K562 (cell line): ENCODE results near the gene TENM3. TPM values are rescaled to one million over a fixed set of nuclear protein-coding genes. Genes with fewer than 3 reads are reported as not detected.

Experiments
- ATAC-seq: fragments of 200-7000 bp; cut with Tn5 transposase; 3 replicates; pipeline ENCODE4 v1.9.1; 2020; ENCODE audit warnings: moderate library complexity
- BruUV-seq: library from RNA; stranded (reverse); fragments of 400-500 nt; replicated peaks from 2 replicates; lab custom pipeline; 2021; lab: Mats Ljungman, UMichigan
- CTCF ChIA-PET: fragments of 300-600 bp; formaldehyde crosslinking; extraction: SDS; loops from one replicate; lab custom pipeline; 2021; ENCODE audit warnings: low intra/inter-chr PET ratio; lab: Yijun Ruan, JAX
- POLR2A ChIA-PET: fragments of 300-600, 350-650 bp; sonication (Branson Sonifier 250); formaldehyde crosslinking; extraction: SDS; loops from one replicate; lab custom pipeline; 2021; ENCODE audit warnings: antibody characterized with exemption, inconsistent platforms; lab: Yijun Ruan, JAX
- DNase-seq, 4 experiments: peaks; one replicate each; pipeline versions ENCODE4 v3.0.0 to v3.0.0-alpha.2; 2011 to 2018; ENCODE audit warnings: low spot score in 3 of 4, mixed read lengths in 3 of 4; ENCODE audit errors: extremely low read depth in 1 of 4
- FAIRE-seq: peaks from 2 replicates; lab custom pipeline; 2011; peaks lifted over from hg19 to GRCh38; lab: Jason Lieb, UNC
- H2AFZ ChIP-seq: 2 replicates; pipeline ENCODE4 v1.6.0; 2011; ENCODE audit warnings: low read depth, low read length, control low read depth, inconsistent platforms
- H3K27ac ChIP-seq: fragments of 200-600 bp; 3 replicates; pipeline ENCODE4 v1.8.0; 2011; ENCODE audit warnings: low read depth, mild to moderate bottlenecking, control low read depth, inconsistent platforms, low read length, moderate library complexity, mixed read lengths; ENCODE audit errors: extremely low read depth
- H3K27me3 ChIP-seq, 2 experiments: fragments of 300-600 bp in 1 of 2; 2 replicates in 1 of 2; 3 replicates in 1 of 2; pipeline versions ENCODE4 v1.6.0 to v1.8.0; 2011; ENCODE audit warnings: inconsistent platforms in 2 of 2, low read length in 2 of 2, mild to moderate bottlenecking in 1 of 2, mixed read lengths in 1 of 2, moderate library complexity in 1 of 2; ENCODE audit not compliant: control insufficient read depth in 2 of 2, insufficient read depth in 2 of 2
- H3K36me3 ChIP-seq: fragments of 300-600 bp; 3 replicates; pipeline ENCODE4 v1.8.0; 2011; ENCODE audit warnings: mild to moderate bottlenecking, low read length, inconsistent platforms; ENCODE audit not compliant: control insufficient read depth, insufficient read depth
- H3K4me1 ChIP-seq, 2 experiments: fragments of 200-600 bp in 1 of 2; replicated peaks in 1 of 2; 2 replicates in 1 of 2; 3 replicates in 1 of 2; pipeline versions ENCODE4 v1.5.1 to v1.8.0; 2011; ENCODE audit warnings: inconsistent platforms in 2 of 2, low read length in 2 of 2, mild to moderate bottlenecking in 1 of 2, mixed read lengths in 1 of 2, moderate library complexity in 1 of 2; ENCODE audit not compliant: control insufficient read depth in 2 of 2, insufficient read depth in 2 of 2
- H3K4me2 ChIP-seq: 2 replicates; pipeline ENCODE4 v1.6.1; 2011; ENCODE audit warnings: low read length, control low read depth, inconsistent platforms, mixed read lengths; ENCODE audit not compliant: insufficient read depth
- H3K4me3 ChIP-seq: fragments of 200-600 bp; sonication (generic), shearing (Covaris generic); 2 replicates; pipeline ENCODE4 v1.5.1; 2016; ENCODE audit warnings: control low read depth, inconsistent platforms
- H3K79me2 ChIP-seq: fragments of 200-600 bp; 3 replicates; pipeline ENCODE4 v1.8.0; 2011; ENCODE audit warnings: low read length, inconsistent platforms; ENCODE audit not compliant: control insufficient read depth, insufficient read depth
- H3K9ac ChIP-seq, 2 experiments: 2 replicates each; pipeline versions ENCODE4 v1.6.0 to v1.6.1; 2011; ENCODE audit warnings: low read depth in 2 of 2, low read length in 2 of 2, control low read depth in 1 of 2, inconsistent platforms in 1 of 2, mild to moderate bottlenecking in 1 of 2, mixed read lengths in 1 of 2; ENCODE audit not compliant: insufficient read depth in 1 of 2
- H3K9me1 ChIP-seq: one replicate; pipeline ENCODE4 v1.6.0; 2011; ENCODE audit warnings: inconsistent platforms, mild to moderate bottlenecking, low read length, moderate library complexity; ENCODE audit not compliant: control insufficient read depth, insufficient read depth
- H3K9me3 ChIP-seq: replicated peaks from 2 replicates; pipeline ENCODE4 v1.5.1; 2011; ENCODE audit warnings: low read depth, low read length, inconsistent platforms; ENCODE audit not compliant: control insufficient read depth, insufficient read depth
- H4K20me1 ChIP-seq: replicated peaks from 2 replicates; pipeline ENCODE4 v1.6.1; 2011; ENCODE audit warnings: low read length, inconsistent platforms, mixed read lengths; ENCODE audit not compliant: control insufficient read depth, insufficient read depth
- C11orf30 ChIP-seq: fragments of 450-650 bp; IDR thresholded peaks from 2 replicates; pipeline ENCODE4 v1.6.1; 2016; ENCODE audit warnings: low read depth, mild to moderate bottlenecking
- CHAMP1 ChIP-seq: fragments of 450-650 bp; IDR thresholded peaks from 2 replicates; pipeline ENCODE4 v1.6.1; 2016; ENCODE audit warnings: mild to moderate bottlenecking
- CTBP1 ChIP-seq: fragments of 450-650 bp; IDR thresholded peaks from 2 replicates; pipeline ENCODE4 v1.6.1; 2016; ENCODE audit warnings: borderline replicate concordance
- FOXP1 ChIP-seq: sonication (generic); formaldehyde crosslinking; IDR thresholded peaks from 2 replicates; pipeline ENCODE4 v1.8.0; 2022; ENCODE audit warnings: mild to moderate bottlenecking, missing genetic modification reagents
- KAT7 ChIP-seq: sonication (generic); formaldehyde crosslinking; IDR thresholded peaks from 2 replicates; pipeline ENCODE4 v1.8.0; 2022; ENCODE audit warnings: missing genetic modification reagents, mild to moderate bottlenecking, borderline replicate concordance
- NCOA4 ChIP-seq: fragments of 450-650 bp; IDR thresholded peaks from 2 replicates; pipeline ENCODE4 v1.6.1; 2018; ENCODE audit warnings: mild to moderate bottlenecking; ENCODE audit not compliant: partially characterized antibody
- NUFIP1 ChIP-seq: fragments of 450-650 bp; IDR thresholded peaks from 2 replicates; pipeline ENCODE4 v1.6.1; 2018; ENCODE audit not compliant: partially characterized antibody
- ZNF445 ChIP-seq: fragments of 250-450 bp; sonication (Bioruptor Pico); IDR thresholded peaks from 2 replicates; pipeline ENCODE4 v1.4.0; 2020; ENCODE audit warnings: low read depth, mild to moderate bottlenecking, moderate library complexity
- ZNF764 ChIP-seq: fragments of 250-450 bp; sonication (Bioruptor Pico); IDR thresholded peaks from 2 replicates; pipeline ENCODE4 v1.4.0; 2020; ENCODE audit warnings: low read depth, mild to moderate bottlenecking, moderate library complexity
- ZNF830 ChIP-seq: fragments of 250-450 bp; sonication (Bioruptor Pico); IDR thresholded peaks from 2 replicates; pipeline ENCODE4 v1.5.0; 2021; ENCODE audit warnings: mild to moderate bottlenecking
- WGBS: fragments of 100-300 bp; shearing (Covaris generic); methylation state at CpG from one replicate; pipeline ENCODE4 v1.1.6; 2016; ENCODE audit warnings: low coverage, mixed read lengths; ENCODE audit not compliant: insufficient coverage; ENCODE audit errors: missing lambda C conversion rate; 5-methylcytosine and 5-hydroxymethylcytosine counted together
- in situ Hi-C: fragments of 300-500 bp; cut with MboI; formaldehyde crosslinking; loops from 4 replicates; pipeline ENCODE4 v1.15.0; 2018; ENCODE audit warnings: inconsistent platforms, mixed read lengths
- intact Hi-C: fragments of 100-400 bp; cut with micrococcal nuclease; formaldehyde crosslinking; loops from 2 replicates; pipeline ENCODE4 v1.14.2; 2022
- polyA plus RNA-seq, 8 experiments: library from polyadenylated mRNA; depleted of rRNA in 4 of 8; stranded (reverse) in 5 of 8; unstranded in 3 of 8; fragments of >200 nt; fragmentation: Nextera tagmentation in 2 of 8; fragmentation: Illumina TruSeq in 1 of 8; extraction: Ambion mirVana in 2 of 8; extraction: Trizol in 1 of 8; gene quantifications; 2 replicates each; pipeline versions ENCODE4 v1.2.1 to v1.2.3, GENCODE V29; 2011 to 2014; ENCODE audit warnings: inconsistent platforms in 1 of 8, missing spikeins in 1 of 8
- total RNA-seq, 7 experiments: library from RNA; depleted of rRNA in 6 of 7; stranded (reverse); fragments of >200 nt in 6 of 7; fragmentation: Illumina TruSeq in 2 of 7; extraction: Trizol in 2 of 7; gene quantifications; 2 replicates each; pipeline versions ENCODE4 v1.2.1 to v1.2.3, GENCODE V29; 2011 to 2021; ENCODE audit warnings: low replicate concordance in 1 of 7

Gene TENM3
- total and polyA plus RNA-seq, 9 of the 15 experiments (the other 6 are each of a cell fraction or from before 2014, with no cell fraction given), result 0.01 to 0.02 TPM; not detected in 7

- no peak for TF ChIP-seq KAT7 (CRISPR knock-in tag)
- TF ChIP-seq FOXP1 (CRISPR knock-in tag), result no peak
- TF ChIP-seq NUFIP1, result no peak
- TF ChIP-seq ZNF445 (CRISPR knock-in tag), result no peak
Observed at GRCh38 chr4:182705389-182705788, 462.2 kb downstream of the TENM3 start (continued).

GRCh38 chr4:182711211-182711610 is 468.0 kb downstream of the TENM3 start:
- H4K20me1 ChIP-seq, result no peaks in the 10 kb centered on the region
- H3K79me2 ChIP-seq, result no peaks in the 10 kb centered on the region
- H3K9ac ChIP-seq, result no peak overlapping the region
- H3K9me1 ChIP-seq, result no peaks in the 10 kb centered on the region
- DNase-seq (no peak), ATAC-seq (no peak), FAIRE-seq (no peak)
- intact Hi-C loops, result no loop called here
- H3K9me3 ChIP-seq, result no peaks in the 10 kb centered on the region
- H3K36me3 ChIP-seq, result no peaks in the 10 kb centered on the region
- H3K4me2 ChIP-seq, result no peak overlapping the region
- no peaks in the 10 kb centered on the region for H3K4me1 ChIP-seq
- no peak overlapping the region for H2AFZ ChIP-seq
- no peak overlapping the region for H3K4me3 ChIP-seq
- ChIA-PET CTCF (no interaction called here), POLR2A (no interaction called here)
- no peak overlapping the region for H3K27ac ChIP-seq
- TF ChIP-seq CHAMP1 (no peak), NCOA4 (no peak), ZNF764 (no peak), C11orf30 (no peak), CTBP1 (no peak), ZNF830 (no peak)
- 0% methylated on average over 2 of the region's 2 CpGs for WGBS
- BruUV-seq, result no TSS peak
- H3K27me3 ChIP-seq, result 0 out of 5 replicates have a peak, but pooled peaks cover 0 to 3% of the 10 kb centered on the region in 2 experiments
- in situ Hi-C loops, result no loop called here
